GM12892 (cell line): Measurements from ENCODE around the gene GALNT10.

Source experiments
- POLR2A ChIP-seq: IDR thresholded peaks from 2 replicates; pipeline ENCODE4 v1.6.1; 2011; ENCODE audit warnings: low read depth, low read length, control low read depth
- POLR2AphosphoS5 ChIP-seq: IDR thresholded peaks from 2 replicates; pipeline ENCODE4 v1.6.1; 2011; ENCODE audit warnings: low read depth, low read length, control low read depth

DNA sequence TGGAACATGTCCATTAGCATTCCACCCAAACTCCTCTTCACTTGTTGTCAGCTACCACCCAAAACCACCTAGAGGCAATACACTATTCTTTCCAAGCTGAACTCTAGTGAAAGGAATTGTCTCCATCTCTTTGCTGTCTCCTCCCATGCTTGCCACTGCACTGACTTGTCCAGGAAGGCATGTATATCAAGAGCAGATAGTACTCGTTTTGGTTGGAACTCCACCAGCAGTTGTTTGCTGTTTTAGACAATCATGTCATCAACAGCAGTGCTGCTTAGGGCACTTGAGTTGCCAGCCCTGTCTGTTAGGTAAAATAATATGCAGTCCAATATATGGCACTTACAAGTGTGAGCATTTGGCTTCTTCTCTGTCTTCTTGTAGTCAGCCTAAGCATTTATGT lies 175.3 kb downstream of the GALNT10 start:
- TF ChIP-seq POLR2AphosphoS5 = no peak
- no peak for TF ChIP-seq POLR2A
